Spinal cord (tissue), 10 donors: ENCODE results near the gene MTHFD1L. TPM values are rescaled to one million over a fixed set of nuclear protein-coding genes. Genes with fewer than 3 reads are reported as not detected.

ENCODE experiments used
- DNase-seq, 6 donors: peaks; one replicate each; pipeline versions ENCODE4 v3.0.0 to v3.0.0-alpha.2; 2013 to 2015; ENCODE audit warnings: low spot score in 6 of 6, low read depth in 4 of 6
- H3K27ac ChIP-seq: one replicate; pipeline ENCODE4 v1.5.1; 2013; ENCODE audit warnings: low read depth, low read length, control low read depth
- H3K27me3 ChIP-seq: one replicate; pipeline ENCODE4 v1.6.1; 2013; ENCODE audit warnings: low read length; ENCODE audit not compliant: control insufficient read depth, insufficient read depth
- H3K36me3 ChIP-seq: one replicate; pipeline ENCODE4 v1.6.1; 2013; ENCODE audit warnings: low read length; ENCODE audit not compliant: control insufficient read depth, insufficient read depth
- H3K4me1 ChIP-seq: one replicate; pipeline ENCODE4 v1.6.1; 2013; ENCODE audit warnings: low read length; ENCODE audit not compliant: control insufficient read depth, insufficient read depth
- H3K4me3 ChIP-seq: one replicate; pipeline ENCODE4 v1.5.1; 2013; ENCODE audit warnings: low read depth, low read length, control low read depth
- H3K9me3 ChIP-seq: one replicate; pipeline ENCODE4 v1.6.1; 2013; ENCODE audit warnings: low read length; ENCODE audit not compliant: control insufficient read depth, insufficient read depth
- WGBS: methylation state at CpG from one replicate; pipeline ENCODE4 v1.1.5; 2013; ENCODE audit warnings: missing lambda C conversion rate; ENCODE audit not compliant: insufficient coverage; 5-methylcytosine and 5-hydroxymethylcytosine counted together
- polyA plus RNA-seq, 2 donors: library from polyadenylated mRNA; unstranded; fragments of 120-200 nt; gene quantifications; one replicate each; pipeline ENCODE4 v1.2.1, GENCODE V29; 2013; ENCODE audit not compliant: insufficient read length in 2 of 2
- total RNA-seq, 2 donors: library from RNA; depleted of rRNA in 1 of 2; stranded (reverse); fragments of 120-200 nt in 1 of 2; fragments of >200 nt in 1 of 2; gene quantifications; one replicate each; pipeline versions ENCODE4 v1.2.3 to v1.2.4, GENCODE V29; 2013 to 2014
- donor health status: healthy.

Gene MTHFD1L
- total and polyA plus RNA-seq, 4 donors, result 15.0 to 21.6 (median 17.8) TPM

- H3K4me1 ChIP-seq, result peaks cover 22% of the 10 kb centered on the region
- 49% methylated on average over 3 of the region's 9 CpGs for WGBS
- H3K27ac ChIP-seq, result no peak overlapping the region
- DNase-seq, result no peak
- peaks cover 4% of the 10 kb centered on the region for H3K36me3 ChIP-seq
- no peak overlapping the region for H3K4me3 ChIP-seq
- H3K9me3 ChIP-seq, result no peaks in the 10 kb centered on the region
- no peaks in the 10 kb centered on the region for H3K27me3 ChIP-seq
These were observed 13.1 kb downstream of the MTHFD1L start for GRCh38 chr6:150878347-150879213.

GRCh38 chr6:150880336-150880735 is 14.8 kb downstream of the MTHFD1L start:
- no peak overlapping the region for H3K4me3 ChIP-seq
- H3K27me3 ChIP-seq, result no peaks in the 10 kb centered on the region
- peak in 2 of 6 donors; percentile 63 to 64 for DNase-seq
- no CpG with 5 or more reads among the region's 3 CpGs for WGBS
- no peaks in the 10 kb centered on the region for H3K9me3 ChIP-seq
- peaks cover 4% of the 10 kb centered on the region for H3K36me3 ChIP-seq
- H3K4me1 ChIP-seq, result peaks cover 10% of the 10 kb centered on the region
- H3K27ac ChIP-seq, result no peak overlapping the region

DNA sequence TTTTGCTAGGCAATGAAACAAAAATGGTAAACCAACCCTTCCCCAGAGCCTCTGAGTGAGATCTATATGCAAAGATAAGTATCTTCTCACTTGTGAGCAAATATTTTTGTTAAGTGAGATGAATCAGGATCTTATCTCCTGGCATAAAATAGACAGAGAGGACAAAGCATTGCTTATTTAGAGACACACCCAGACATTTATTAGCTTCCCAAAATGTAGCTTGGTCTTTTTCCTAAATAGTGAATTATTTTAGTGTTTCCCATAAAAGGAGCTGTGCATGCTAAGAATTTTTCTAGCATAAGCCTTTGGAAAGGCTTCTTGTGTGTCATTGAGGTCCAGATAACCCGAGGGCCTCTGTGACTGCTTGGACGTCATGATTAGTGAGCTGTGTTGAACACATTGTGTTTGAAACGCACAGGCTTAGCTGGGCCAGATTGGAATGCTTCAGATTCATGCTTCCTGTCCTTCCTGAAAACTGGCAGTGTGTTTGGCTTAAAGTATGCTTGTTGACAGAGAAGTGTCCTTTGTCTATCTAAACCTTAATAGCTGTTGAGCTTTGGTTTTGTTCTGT is 16.5 kb downstream of the MTHFD1L start:
- H3K4me1 ChIP-seq, result peaks cover 2% of the 10 kb centered on the region
- no peaks in the 10 kb centered on the region for H3K27me3 ChIP-seq
- H3K27ac ChIP-seq, result peak overlapping the region; percentile 84
- no peak overlapping the region for H3K4me3 ChIP-seq
- no peaks in the 10 kb centered on the region for H3K9me3 ChIP-seq
- WGBS, result 12% methylated on average over 3 of the region's 3 CpGs
- peaks cover 10% of the 10 kb centered on the region for H3K36me3 ChIP-seq
- peak in 2 of 6 donors; percentile 61 to 78 for DNase-seq

DNA sequence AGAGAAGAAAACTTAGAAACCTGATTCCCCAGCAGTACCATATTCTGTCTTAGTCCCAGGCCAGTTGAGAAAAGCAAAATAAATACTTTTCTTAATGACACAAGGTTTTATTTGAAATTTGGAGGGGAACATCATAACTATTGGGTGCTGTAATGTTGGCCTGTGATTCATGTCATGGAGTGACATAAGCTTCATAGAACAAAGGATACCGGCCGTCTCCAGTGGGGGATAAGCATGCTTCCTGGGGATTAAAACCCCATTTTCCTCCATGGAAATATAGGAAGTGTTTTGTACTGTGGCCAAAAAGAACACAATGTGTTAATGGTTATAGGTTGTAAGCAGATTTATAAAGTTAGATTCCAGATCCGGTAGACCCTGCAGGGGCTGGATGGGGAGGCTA is 18.0 kb downstream of the MTHFD1L start:
- no peak overlapping the region for H3K4me3 ChIP-seq
- no peaks in the 10 kb centered on the region for H3K27me3 ChIP-seq
- peaks cover 7% of the 10 kb centered on the region for H3K36me3 ChIP-seq
- no peaks in the 10 kb centered on the region for H3K4me1 ChIP-seq
- DNase-seq, result no peak
- H3K27ac ChIP-seq, result no peak overlapping the region
- WGBS, result 100% methylated on average over 1 of the region's 3 CpGs
- H3K9me3 ChIP-seq, result no peaks in the 10 kb centered on the region

GRCh38 chr6:150886155-150886554 is 20.7 kb downstream of the MTHFD1L start:
- WGBS, result 100% methylated on average over 3 of the region's 7 CpGs
- no peak overlapping the region for H3K27ac ChIP-seq
- H3K36me3 ChIP-seq, result peaks cover 13% of the 10 kb centered on the region
- no peak overlapping the region for H3K4me3 ChIP-seq
- no peaks in the 10 kb centered on the region for H3K4me1 ChIP-seq
- no peak for DNase-seq
- H3K9me3 ChIP-seq, result no peaks in the 10 kb centered on the region
- no peaks in the 10 kb centered on the region for H3K27me3 ChIP-seq

DNA sequence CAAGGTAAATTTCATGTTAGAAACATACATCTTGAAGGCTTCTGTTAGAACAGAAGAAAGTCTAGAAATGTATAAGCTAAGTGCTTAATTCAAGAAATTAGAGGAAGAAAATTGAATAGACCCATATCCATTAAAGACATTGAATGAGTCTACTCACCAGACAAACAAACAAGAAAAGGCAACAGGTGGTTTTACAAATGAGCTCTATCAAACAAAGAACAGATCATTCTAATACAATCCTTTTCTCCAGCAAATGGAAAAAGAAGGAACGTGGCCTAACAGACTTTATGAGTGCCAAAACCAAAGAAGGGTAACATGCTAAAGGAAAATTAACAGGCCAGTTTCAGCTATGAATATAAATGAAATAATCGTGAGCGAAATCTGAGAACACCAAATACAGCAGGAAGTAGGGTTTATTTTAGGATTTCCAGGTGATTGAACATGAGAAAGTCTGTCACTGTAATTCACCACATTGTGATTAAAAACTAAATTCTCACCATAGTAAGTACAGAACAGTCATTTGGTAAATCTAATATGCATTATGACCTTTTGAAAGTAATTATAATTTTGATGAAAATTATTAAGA is 22.6 kb downstream of the MTHFD1L start:
- Histone ChIP-seq H3K27me3 (no peaks in the 10 kb centered on the region), H3K4me3 (no peak overlapping the region), H3K27ac (no peak overlapping the region), H3K9me3 (no peaks in the 10 kb centered on the region), H3K4me1 (no peaks in the 10 kb centered on the region), H3K36me3 (peaks cover 13% of the 10 kb centered on the region)
- DNase-seq, result no peak
- 17% methylated on average over 1 of the region's 3 CpGs for WGBS

- Histone ChIP-seq H3K36me3 (peaks cover 13% of the 10 kb centered on the region), H3K4me1 (peaks cover 6% of the 10 kb centered on the region), H3K9me3 (no peaks in the 10 kb centered on the region), H3K4me3 (no peak overlapping the region), H3K27me3 (no peaks in the 10 kb centered on the region), H3K27ac (no peak overlapping the region)
- WGBS, result 93% methylated on average over 13 of the region's 13 CpGs
- DNase-seq, result no peak
These were observed 24.8 kb downstream of the MTHFD1L start for GRCh38 chr6:150890346-150890745.

GRCh38 chr6:150891888-150892485 is 26.5 kb downstream of the MTHFD1L start:
- Histone ChIP-seq H3K4me1 (peaks cover 6% of the 10 kb centered on the region), H3K4me3 (peak overlapping the region; percentile 0), H3K9me3 (no peaks in the 10 kb centered on the region), H3K27me3 (no peaks in the 10 kb centered on the region), H3K36me3 (peaks cover 9% of the 10 kb centered on the region), H3K27ac (no peak overlapping the region)
- DNase-seq, result peak; percentile 59 to 96 (median 75)
- 14% methylated on average over 5 of the region's 7 CpGs for WGBS

DNA sequence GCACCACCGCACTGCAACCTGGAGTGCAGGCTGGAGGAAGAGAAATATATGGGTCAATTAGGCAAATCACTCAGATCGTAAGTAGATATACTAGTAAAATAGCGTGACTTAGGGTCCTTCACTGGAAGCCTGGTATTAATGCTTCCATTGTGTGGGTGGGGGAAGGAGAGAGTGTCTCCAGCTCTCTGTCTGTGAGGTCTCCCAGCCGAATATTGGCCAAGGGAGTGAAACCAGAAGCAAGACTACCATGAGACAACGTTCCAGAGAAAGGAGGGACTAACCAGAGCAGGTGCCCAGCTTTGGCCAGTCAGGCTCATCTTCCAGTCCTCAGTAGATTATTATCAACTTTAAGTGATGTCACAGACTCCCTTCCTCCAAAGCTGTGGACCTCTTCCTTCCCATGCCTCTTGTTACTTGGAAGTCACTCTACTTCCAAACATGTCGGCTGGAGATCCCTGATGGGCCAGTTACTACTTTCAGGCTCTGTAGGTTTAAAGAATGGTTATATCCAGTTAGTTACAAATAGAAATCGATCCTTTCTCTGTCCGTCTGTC is 28.8 kb downstream of the MTHFD1L start:
- Histone ChIP-seq H3K36me3 (peaks cover 5% of the 10 kb centered on the region), H3K9me3 (no peaks in the 10 kb centered on the region), H3K27me3 (no peaks in the 10 kb centered on the region), H3K4me3 (no peak overlapping the region), H3K4me1 (peaks cover 6% of the 10 kb centered on the region), H3K27ac (peak overlapping the region; percentile 38)
- WGBS, result 86% methylated on average over 7 of the region's 8 CpGs
- DNase-seq, result no peak
